GM19240 (cell line): ENCODE measurements around the gene CAMK2D.
"Not testable (repeated sequence)": the region's sequence is repeated elsewhere in the genome, so short reads cannot be mapped to it uniquely, and the experiment has no call there.

ENCODE experiments used
- DNase-seq: peaks from one replicate; pipeline ENCODE4 v3.0.0; 2011; ENCODE audit warnings: low spot score; ENCODE audit not compliant: insufficient read length

The CAMK2D gene

DNA sequence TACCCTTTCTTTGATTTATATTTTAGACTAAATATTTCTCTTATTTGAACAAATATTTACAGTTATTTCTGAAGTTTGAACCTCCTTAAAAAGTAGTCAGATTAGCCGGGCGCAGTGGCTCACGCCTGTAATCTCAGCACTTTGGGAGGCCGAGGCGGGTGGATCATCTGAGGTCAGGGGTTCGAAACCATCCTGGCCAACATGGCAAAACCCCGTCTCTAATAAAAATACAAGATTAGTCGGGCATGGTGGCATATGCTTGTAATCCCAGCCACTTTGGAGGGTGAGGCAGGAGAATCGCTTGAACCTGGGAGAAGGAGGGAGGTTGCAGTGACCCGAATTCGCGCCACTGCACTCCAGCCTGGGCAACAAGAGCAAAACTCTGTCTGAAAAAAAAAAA is 2.4 kb upstream of the CAMK2D start:
- not testable (repeated sequence) for DNase-seq

DNA sequence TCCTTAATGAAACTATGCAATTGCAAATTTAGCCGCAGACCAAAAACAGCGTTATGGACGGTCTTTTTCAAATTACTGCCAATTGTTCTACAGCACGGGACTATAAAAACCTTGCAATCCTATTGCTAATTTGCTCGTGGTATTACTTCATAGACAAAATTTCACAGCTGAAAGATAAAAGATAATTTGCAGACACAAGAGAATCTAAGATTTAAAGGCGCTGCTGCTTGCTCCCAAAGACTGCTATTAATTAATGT is 1.4 kb upstream of the CAMK2D start:
- DNase-seq: no peak

DNA sequence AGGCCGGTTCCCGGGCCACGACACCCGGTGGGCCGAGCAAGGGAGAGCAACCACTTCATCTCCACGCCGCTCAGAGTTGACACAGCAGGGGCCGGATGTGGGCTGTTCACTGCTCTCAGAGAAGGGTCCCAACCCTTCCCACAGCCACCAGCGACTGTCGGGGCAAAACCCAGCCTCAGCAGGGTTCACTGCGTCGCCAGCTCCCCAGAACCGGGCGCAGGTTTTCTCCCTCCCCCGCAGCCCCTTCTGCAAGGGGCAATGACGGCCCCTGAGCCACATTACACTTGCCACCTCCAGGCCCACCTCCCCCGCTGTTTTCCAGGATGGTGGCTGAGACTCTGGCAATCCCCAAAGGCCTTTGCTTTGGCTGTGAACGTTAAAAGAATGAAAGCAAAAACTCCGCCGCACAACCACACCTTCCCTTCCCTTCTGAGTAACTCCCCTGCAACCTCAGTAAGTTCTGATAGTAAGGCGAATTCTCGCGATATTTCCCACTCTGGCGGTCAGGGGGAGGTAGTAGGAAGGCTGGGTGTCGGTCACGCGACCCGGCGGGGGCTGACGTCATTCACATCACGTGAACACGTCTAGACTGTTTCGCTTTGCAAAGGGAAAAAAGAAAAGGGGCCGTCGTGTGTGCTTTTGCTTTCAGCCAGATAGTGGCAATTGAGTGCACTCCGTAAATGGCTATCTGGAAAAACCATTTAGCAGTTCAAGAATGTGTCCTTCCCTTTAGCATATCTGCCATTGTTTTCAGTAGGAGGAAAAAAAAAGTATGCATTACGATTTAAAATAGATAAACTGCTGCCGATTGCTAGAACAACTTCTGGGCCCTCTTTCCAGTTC is 869 bp upstream of the CAMK2D start:
- peak; percentile 76 for DNase-seq

DNA sequence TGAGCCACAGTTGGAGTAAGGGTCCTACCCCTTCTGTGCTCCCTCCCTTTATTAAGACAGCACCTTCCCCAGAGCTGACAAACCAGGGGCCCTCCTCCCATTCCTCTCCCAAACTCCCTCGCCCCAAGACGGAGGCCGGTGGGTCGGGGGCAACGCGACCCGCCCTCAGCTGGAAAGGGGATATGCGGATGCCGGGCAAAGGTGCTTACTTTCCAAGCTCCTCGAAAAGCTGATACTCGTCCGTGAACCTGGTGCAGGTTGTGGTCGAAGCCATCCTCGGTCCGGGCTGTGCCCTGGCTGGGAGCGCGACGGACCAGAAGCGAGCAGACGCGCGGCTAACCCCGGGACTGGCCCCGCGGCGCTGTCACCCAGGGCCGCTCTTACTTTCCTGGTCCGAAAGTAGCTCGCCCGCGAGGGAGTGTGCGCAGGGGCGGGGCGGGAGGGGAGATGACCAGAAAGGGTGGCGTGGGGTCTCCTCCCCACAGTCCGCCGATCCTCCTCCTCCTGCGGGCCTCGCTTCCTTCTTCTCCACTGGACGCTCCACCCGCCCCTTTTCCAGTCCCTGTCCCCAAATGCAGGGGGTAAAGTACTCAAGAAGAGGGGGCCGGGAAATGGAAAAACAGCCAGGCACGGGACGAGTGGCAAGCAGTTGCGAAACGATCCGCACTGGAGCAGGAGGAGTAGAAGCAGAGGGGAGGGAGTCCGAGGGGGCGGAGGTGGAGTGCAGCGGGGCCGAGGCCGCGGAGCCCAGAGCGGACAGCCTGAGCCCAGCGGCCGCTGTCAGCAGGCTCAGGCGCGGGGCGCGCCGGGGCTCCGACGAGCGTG is 531 bp downstream of the CAMK2D start:
- peak; percentile 14 for DNase-seq

DNA sequence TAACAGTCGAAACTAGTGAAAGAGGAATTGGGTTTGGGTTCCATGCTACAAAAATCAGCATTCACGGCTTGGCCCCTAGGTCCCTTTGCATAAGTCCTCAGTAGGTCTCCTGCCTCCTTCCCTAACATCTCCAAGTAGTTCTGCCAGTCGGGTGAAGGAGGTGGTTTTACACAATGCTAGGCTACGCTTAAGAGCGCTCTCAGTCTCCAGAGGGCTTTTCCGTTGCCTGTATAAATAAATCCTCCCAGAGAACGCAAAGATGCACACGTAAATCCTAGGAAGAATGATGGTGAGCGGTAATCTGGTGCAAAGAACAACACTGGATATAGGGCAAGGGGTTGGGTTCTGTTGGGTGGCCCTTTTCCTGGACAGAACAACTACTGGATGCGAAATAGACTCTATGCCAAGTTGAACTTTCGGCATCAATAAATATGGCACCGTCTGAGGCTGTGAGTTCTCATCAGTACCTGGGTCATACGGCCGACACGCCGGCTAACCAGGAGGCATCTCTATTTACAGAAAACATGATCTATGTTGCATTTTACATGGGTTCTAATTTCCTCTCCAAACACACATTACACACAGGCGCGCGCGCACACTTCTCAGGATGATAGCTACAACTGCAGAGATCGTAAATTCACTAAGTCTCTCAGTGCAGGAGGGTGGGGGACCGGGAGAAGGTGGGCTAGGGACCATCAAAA is 1.3 kb downstream of the CAMK2D start:
- DNase-seq: no peak

DNA sequence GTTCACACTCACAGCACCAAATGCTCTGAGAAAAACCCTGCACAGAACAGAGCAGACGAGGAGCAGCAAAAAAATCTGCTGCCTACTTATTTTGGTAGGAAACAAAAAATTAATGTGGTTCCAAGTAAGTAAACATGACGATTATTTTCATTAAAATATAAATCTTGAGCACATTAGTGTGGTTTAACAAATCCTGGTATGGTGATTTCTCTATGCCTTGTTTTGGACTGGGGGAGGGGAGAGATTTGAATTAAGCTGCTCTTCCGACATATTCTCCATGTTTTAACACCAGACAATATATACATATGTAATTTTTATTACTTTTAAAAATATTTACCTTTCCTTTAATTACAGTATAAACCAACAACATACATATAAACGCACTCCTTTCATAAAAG is 1.8 kb downstream of the CAMK2D start:
- no peak for DNase-seq

DNA sequence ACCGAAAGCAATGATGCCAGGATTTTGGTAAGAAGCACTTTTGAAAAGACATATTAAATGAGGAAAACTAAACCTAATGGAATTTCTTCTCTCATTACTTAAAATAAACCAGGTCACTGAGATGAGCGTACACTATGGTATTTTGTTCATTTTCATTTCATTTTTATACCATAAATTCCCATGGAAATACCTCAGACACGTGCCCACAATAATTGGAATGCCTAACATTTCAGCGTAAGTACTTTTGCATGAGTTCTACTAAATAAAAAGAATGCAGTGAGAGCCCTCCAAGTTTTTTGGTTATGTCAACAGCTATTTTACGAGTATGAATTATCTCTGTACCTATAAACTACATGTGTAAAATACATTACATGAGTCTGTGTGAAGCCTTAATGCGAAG is 3.2 kb downstream of the CAMK2D start:
- DNase-seq: no peak

DNA sequence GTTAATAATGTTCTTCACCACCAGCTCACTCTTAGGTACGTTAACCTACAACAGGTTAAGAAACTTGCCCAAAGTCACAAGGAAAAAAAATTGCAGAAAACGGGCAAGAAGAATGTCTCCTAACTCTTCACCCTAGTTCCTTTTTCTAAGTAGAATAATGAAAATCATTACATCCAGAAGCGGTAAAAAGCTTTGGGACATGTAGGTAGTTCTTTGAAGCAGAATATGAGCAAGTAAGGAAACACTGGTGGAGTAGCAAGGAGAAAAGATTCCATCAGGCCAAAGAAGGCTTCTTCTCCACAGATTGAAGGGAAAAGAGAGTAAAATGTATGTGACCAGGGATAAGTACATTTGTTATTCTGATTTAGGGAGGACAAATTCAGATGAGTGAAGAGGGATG is 4.1 kb downstream of the CAMK2D start:
- no peak for DNase-seq

DNA sequence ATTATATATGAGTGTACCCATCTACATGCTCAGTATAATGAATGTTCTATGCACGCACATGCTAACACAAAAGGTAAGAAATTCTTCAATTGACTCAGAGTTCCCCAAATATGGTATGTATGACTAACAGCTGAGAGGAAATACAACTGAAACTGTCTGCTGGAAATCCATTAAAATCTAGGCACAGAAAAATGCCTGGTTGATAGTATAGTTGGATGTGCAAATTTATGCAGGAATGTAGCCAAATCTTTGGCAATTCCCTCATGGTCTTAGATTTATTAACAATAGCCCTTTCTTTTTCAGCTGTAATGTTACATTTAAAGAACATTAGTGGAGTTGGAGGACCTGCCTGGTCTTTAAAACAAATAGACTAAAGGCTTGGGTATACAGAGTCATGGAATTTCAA is 5.5 kb downstream of the CAMK2D start:
- DNase-seq: no peak

DNA sequence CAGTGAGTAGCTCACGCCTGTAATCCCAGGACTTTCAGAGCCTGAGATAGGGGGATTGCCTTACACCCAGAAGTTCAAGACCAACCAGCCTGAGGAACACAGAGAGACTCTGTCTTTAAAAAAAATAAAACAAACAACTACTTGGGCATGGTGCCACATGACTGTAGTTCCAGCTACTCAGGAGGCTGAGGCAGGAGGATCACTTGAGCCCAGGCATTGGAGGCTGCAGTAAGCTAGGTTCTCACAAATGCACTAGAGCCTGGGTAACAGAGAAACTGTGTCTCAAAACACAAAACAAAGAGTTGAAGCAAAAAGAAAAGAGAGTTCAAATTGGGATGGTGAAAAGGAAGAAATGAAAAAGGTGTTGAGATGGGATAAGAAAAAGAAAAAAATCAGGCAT is 10.8 kb downstream of the CAMK2D start:
- no peak for DNase-seq

DNA sequence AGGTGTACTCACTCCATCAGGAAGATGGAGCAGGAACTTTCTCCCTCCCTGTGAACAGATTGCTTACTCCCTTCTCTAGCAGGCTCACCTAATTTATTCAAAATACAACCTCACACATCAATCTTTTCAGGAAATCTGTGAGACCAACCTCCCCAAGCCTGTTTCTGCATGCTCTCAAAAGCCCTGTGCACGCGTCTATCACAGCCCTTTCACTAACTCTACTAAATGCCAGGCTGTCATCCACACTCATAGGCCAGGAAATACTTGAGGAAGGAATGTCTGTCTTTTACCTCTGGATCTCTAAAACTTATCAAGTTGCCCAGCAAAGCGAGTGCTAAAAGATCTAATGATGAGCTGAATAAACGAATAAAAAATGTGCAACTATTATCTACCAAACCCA is 11.2 kb downstream of the CAMK2D start:
- no peak for DNase-seq

DNA sequence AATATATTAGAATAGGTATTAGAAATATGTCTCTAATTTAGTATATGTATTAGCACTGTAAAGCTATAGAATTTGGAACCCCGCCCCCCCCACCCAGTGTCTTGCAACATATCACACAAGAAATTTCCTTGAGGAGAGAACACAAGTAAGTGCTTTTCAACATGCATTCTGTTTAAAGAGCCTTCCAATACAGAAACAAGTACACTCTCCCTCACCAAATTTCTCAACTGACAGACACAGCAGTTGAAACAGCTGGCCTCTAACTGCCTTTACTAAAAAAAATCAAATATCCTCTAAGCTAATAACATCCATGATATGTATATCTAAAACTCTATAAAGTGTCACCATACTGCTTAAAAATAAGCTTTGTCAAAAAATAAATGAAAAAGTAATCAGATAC is 12.4 kb downstream of the CAMK2D start:
- no peak for DNase-seq

DNA sequence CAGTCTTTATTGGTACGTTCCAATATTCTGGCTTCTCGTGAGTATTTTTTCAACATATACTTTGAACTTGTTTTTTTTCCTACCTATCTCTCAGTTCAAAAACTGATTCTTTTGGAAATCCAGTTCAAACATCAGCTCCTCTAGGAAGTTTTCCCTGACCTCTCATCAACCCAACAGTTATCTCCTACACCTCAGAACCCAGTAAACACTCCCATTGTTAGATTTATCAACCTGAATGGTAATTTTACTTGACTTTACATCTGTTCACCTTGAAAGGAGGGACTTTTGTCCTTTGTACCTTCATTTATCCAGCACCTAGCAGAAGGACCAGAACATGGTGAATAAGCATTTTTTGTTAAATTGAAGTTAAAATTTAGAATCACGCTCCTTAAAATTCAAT is 13.6 kb downstream of the CAMK2D start:
- DNase-seq: no peak

DNA sequence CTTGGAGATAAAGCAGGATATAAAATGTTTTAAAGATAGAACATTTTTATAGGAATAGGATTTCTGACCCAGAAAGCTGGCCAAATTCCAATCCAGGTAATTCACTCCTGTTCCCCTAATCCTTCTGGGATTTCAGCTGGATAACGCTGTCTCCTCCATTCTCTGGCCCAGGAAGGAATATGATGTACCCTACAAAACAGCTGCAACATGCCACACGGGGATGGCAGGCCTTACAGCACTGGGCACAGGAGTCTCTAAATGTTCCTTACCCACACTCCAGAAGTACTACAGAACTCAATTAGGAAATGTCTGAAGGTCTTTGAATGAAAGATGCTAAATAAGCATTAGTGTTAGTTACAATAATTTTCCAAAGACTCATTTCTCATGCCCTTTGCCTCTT is 15.8 kb downstream of the CAMK2D start:
- DNase-seq: no peak

DNA sequence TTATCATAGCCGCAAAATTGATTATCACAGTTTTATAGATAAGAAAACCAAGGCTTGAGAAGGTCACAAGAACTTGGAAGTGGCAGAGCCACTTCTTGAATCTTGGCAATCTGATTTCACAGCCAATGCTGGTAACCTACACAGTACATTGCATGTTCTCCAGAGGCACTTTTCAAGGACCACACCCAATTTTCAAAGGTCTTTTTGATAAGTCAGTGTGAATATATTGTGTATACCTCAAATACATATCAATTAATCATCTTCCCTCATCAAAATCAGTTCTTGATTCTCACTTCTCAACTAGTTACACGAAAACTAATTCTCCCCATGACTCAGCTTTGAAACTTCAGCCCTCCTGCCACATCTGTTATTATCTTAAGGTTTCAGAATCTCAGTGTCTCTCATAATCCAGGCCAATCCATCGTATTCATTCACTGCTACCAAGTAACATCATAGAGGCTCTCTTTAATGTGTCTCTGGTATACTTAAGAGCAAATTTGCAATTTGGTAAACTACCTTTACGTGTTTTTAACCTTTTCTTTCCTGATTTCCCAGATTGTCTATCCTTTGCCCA is 16.8 kb downstream of the CAMK2D start:
- DNase-seq: no peak

DNA sequence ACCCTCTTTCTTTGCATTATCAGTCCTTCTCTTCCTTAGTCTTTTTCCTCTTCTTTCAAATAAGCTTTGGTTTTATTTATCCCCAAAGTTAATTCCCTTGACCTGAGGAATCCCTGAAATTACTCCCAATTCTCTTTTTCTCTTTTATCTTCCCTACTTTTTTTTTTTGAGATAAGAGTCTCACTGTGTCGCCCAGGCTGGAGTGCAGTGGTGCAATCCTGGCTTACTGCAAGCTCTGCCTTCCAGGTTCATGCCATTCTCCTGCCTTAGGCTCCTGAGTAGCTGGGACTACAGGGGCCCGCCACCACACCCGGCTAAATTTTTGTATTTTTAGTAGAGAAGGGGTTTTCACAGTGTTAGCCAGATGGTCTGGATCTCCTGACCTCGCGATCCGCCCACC is 17.8 kb downstream of the CAMK2D start:
- no peak for DNase-seq

DNA sequence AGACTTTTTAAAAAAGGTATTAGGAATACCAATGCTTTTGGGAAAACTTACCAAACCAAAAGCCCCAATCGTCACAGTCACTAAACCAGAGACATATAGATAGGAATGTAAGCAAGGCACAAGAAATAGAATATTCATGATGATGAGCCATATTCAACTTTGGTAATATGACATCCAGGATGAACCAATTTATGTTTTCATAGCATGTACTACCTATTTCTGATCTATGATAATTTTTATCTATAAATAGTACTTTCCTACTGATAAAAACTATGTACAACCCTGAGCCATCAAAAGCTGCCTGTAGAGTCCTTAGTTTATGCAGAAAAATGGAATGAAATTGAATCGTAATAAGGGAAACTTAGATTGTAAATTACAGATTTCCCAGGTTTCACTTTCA is 18.9 kb downstream of the CAMK2D start:
- DNase-seq: no peak

DNA sequence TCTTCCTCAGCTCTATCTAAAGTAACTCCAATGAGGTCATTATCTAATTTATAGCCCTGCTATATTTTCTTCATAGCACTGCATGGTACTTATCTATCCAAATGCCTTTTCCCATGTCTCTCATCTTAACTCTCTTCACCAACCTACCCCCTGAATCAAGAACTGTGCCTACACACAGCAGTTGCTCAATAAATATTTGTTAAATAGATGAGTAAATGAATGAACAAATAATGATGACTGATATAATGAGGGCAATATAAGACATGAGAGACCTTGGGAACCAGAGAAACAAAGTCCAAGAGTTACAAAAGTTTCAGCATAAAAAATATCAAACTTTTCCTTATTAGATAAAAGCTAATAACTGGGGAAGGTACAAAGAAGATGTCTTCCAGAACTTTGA is 19.6 kb downstream of the CAMK2D start:
- DNase-seq: no peak

DNA sequence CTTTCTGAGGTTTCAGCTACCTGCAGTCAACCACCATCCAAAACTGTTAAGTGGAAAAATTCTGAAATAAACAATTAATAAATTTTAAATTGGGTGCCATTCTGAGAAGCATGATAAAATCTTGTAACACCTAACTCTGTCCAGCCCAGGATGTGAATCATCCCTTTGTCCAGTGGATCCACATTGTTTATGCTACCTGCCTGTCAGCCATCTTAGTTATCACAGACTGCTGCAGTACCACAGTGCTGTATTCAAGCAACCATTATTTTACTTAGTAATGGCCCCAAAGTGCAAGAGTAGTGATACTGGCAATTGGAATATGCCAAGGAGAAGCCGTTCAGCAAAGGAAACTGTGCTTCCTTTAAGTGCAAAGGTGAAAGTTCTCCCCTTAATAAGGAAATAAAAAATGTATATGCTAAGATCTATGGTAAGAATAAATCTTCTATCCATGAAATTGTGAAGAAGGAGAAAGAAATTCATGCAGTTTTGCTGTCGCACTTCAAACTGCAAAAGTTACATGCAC is 20.6 kb downstream of the CAMK2D start:
- DNase-seq: no peak

DNA sequence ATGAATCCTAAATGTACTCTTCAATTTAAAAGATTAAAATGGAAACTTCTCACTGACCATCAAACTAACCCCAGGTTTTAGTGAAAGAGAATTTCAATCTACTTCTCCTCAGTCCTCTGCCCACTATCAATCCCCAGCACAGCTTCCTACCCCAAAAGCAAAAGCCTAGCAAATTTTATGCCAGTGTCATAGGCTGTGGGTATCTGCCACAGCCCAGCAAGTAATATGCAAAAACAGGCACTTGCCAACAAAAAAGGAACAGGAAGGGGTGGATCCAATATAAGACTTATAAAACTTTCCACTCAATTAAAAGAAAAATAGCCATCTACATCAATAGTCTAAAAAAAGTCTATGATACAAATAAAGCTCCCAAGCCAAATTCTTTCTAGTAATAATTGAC is 22.3 kb downstream of the CAMK2D start:
- no peak for DNase-seq

DNA sequence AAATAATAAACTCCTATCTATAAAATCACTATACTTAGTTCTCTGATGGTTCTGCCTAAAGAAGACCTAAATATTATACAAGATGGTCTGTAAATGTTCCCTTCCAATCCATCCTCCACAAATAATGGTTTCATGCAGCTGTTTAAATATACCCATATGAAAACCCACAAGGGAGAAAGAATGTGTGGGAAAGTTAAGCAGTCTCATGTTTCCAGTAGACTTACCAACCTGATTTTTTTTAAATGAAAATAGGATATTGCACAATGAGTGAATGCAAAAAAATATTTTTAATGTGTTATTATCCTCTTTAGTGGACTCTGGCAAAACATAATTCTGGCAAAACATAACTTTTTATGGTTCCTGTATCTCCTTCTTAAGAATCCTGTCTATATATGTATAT is 23.3 kb downstream of the CAMK2D start:
- DNase-seq: no peak

DNA sequence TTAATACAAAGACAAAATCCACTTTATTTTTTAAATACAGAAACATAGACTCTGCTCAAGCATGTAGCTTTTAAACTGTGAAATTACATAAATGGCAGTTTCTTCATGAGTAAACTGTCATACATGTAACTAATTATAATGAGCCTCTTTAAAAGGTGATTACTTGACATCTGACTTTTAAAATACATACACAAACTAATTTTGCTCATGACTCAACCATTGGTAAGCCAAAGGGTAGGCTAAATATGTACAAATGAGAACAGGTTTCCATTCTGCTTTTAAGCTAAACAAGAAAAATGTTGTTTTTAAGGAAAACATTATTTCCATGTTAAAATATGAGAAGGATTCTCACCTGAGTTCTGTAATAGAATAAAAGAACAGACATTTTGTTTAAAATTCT is 27.9 kb downstream of the CAMK2D start:
- DNase-seq: no peak
